Measurements from ENCODE around the gene EIF4G3. TPM values are rescaled to one million over a fixed set of nuclear protein-coding genes. Genes with fewer than 3 reads are reported as not detected.

EIF4G3 gene
- total and polyA plus RNA-seq, 2 donors: 25.6 to 65.7 TPM

DNA sequence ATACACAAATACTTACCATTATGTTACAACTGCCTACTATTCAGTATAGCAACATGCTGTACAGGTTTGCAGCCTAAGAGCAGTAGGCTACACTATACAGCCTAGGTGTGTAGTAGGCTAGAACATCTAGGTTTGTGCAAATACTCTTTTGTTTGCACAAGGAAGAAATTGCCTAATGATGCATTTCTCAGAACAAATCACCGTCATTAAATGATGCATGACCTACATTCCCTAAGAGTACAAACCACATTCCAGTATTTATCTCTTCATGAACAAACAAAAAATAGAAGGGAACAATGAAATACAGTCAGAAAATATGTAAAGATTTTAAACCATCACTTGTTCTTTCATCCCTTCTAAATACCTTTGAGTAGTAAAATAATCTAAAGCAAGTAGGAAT, 279.9 kb downstream of the EIF4G3 start:
- H3K27ac ChIP-seq (ENCODE audit: low read depth): no peak overlapping the region
- no peaks in the 10 kb centered on the region for H3K36me3 ChIP-seq (ENCODE audit: insufficient read depth)
- no peak overlapping the region for H3K4me3 ChIP-seq (ENCODE audit: low read depth, low read length)

DNA sequence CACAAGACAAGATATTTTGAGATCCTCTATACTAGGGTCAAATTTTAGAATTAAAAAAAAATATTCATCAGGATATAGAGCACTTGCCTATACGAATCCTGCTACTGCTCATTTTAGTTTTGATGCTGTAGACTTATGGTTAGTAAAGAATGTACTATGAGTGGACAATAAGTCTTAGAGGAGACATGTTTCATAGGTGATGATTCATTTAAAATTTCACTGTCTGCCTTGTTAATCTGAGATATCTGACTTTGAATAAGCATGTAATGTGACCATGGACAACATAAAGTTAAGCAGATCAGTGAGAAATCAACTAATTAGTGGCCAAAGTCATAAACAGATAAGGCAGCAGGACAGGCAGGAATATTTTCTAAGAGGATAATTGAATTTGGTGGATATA, 282.8 kb downstream of the EIF4G3 start:
- H3K27ac ChIP-seq (ENCODE audit: low read depth): no peak overlapping the region
- no peaks in the 10 kb centered on the region for H3K4me1 ChIP-seq (ENCODE audit: insufficient read depth)
- no peak overlapping the region for H3K4me3 ChIP-seq (ENCODE audit: low read depth, low read length)
- no peak for DNase-seq (ENCODE audit: extremely low spot score)
- no peaks in the 10 kb centered on the region for H3K36me3 ChIP-seq (ENCODE audit: insufficient read depth)
- 94% methylated on average over 1 of the region's 1 CpG for WGBS

More for the DNA sequence above, 279.9 kb downstream of the EIF4G3 start:
- DNase-seq (ENCODE audit: extremely low spot score): no peak
- no peaks in the 10 kb centered on the region for H3K4me1 ChIP-seq (ENCODE audit: insufficient read depth)
- 48% methylated on average over 1 of the region's 1 CpG for WGBS

DNA sequence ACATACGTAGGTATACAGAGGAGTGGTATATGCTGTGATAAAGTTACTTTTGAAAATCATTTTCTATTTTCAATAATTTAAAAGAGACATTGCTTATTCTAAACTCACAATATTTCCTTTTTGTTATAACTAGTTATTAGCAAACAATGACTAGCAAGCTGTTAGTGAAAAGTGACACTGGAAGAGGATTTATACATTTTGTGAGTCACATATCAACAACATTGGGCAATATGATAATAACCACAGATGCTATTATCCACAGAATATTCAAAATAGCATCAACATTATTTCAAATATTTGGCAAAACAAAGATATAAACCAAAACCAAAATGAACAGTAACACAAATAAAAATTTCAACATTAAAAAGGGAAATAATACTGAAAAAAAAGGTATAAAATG, 285.6 kb downstream of the EIF4G3 start:
- no peak for DNase-seq (ENCODE audit: extremely low spot score)
- H3K4me3 ChIP-seq (ENCODE audit: low read depth, low read length): no peak overlapping the region
- 91% methylated on average over 1 of the region's 1 CpG for WGBS

GRCh38 chr1:20887246-20887645, 289.5 kb downstream of the EIF4G3 start:
- no peak for DNase-seq (ENCODE audit: extremely low spot score)
- Histone ChIP-seq H3K4me3 (ENCODE audit: low read depth, low read length) (no peak overlapping the region), H3K4me1 (ENCODE audit: insufficient read depth) (no peaks in the 10 kb centered on the region), H3K27ac (ENCODE audit: low read depth) (no peak overlapping the region), H3K36me3 (ENCODE audit: insufficient read depth) (peaks cover 1% of the 10 kb centered on the region)
- 97% methylated on average over 2 of the region's 2 CpGs for WGBS

More for the DNA sequence above, 285.6 kb downstream of the EIF4G3 start:
- Histone ChIP-seq H3K27ac (ENCODE audit: low read depth) (no peak overlapping the region), H3K36me3 (ENCODE audit: insufficient read depth) (no peaks in the 10 kb centered on the region), H3K4me1 (ENCODE audit: insufficient read depth) (no peaks in the 10 kb centered on the region)

- Histone ChIP-seq H3K4me3 (ENCODE audit: low read depth, low read length) (no peak overlapping the region), H3K4me1 (ENCODE audit: insufficient read depth) (no peaks in the 10 kb centered on the region), H3K36me3 (ENCODE audit: insufficient read depth) (peaks cover 1% of the 10 kb centered on the region), H3K27ac (ENCODE audit: low read depth) (no peak overlapping the region)
- WGBS: 46% methylated on average over 3 of the region's 3 CpGs
- no peak for DNase-seq (ENCODE audit: extremely low spot score)
Observed at GRCh38 chr1:20885121-20885520, 291.6 kb downstream of the EIF4G3 start.

- no peak for DNase-seq (ENCODE audit: extremely low spot score)
- no peak overlapping the region for H3K27ac ChIP-seq (ENCODE audit: low read depth)
- WGBS: 78% methylated on average over 3 of the region's 3 CpGs
- H3K36me3 ChIP-seq (ENCODE audit: insufficient read depth): peaks cover 1% of the 10 kb centered on the region
- H3K4me3 ChIP-seq (ENCODE audit: low read depth, low read length): no peak overlapping the region
- H3K4me1 ChIP-seq (ENCODE audit: insufficient read depth): no peaks in the 10 kb centered on the region
Observed at GRCh38 chr1:20884513-20884912, 292.2 kb downstream of the EIF4G3 start.

- H3K4me1 ChIP-seq (ENCODE audit: insufficient read depth): no peaks in the 10 kb centered on the region
- H3K4me3 ChIP-seq (ENCODE audit: low read depth, low read length): no peak overlapping the region
- peaks cover 3% of the 10 kb centered on the region for H3K36me3 ChIP-seq (ENCODE audit: insufficient read depth)
- H3K27ac ChIP-seq (ENCODE audit: low read depth): no peak overlapping the region
- no peak for DNase-seq (ENCODE audit: extremely low spot score)
- 77% methylated on average over 3 of the region's 3 CpGs for WGBS
Observed at GRCh38 chr1:20883766-20884165, 292.9 kb downstream of the EIF4G3 start.

DNA sequence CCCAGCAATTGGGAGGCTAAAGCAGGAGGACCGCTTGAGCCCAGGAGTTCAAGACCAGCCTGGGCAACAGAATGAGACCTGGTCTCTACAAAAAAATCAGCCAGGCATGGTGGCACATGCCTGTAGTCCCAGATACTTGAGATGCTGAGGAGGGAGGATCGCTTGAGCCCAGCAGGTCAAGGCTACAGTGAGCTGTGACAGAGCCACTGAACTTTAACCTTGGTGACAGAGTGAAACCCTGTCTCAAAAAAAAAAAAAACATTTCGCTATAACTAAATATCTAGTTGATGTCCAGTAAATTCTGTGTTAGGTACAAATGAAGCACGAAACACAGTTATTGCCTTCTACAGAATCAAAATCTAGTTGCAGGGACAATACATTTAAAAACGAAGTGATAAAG, 293.9 kb downstream of the EIF4G3 start:
- no peak for DNase-seq (ENCODE audit: extremely low spot score)
- Histone ChIP-seq H3K4me3 (ENCODE audit: low read depth, low read length) (no peak overlapping the region), H3K36me3 (ENCODE audit: insufficient read depth) (peaks cover 3% of the 10 kb centered on the region), H3K4me1 (ENCODE audit: insufficient read depth) (no peaks in the 10 kb centered on the region), H3K27ac (ENCODE audit: low read depth) (no peak overlapping the region)
- 95% methylated on average over 5 of the region's 5 CpGs for WGBS

GRCh38 chr1:20878799-20879198, 297.9 kb downstream of the EIF4G3 start:
- Histone ChIP-seq H3K4me3 (ENCODE audit: low read depth, low read length) (no peak overlapping the region), H3K36me3 (ENCODE audit: insufficient read depth) (peaks cover 3% of the 10 kb centered on the region), H3K4me1 (ENCODE audit: insufficient read depth) (no peaks in the 10 kb centered on the region), H3K27ac (ENCODE audit: low read depth) (no peak overlapping the region)
- 93% methylated on average over 7 of the region's 7 CpGs for WGBS
- no peak for DNase-seq (ENCODE audit: extremely low spot score)

DNA sequence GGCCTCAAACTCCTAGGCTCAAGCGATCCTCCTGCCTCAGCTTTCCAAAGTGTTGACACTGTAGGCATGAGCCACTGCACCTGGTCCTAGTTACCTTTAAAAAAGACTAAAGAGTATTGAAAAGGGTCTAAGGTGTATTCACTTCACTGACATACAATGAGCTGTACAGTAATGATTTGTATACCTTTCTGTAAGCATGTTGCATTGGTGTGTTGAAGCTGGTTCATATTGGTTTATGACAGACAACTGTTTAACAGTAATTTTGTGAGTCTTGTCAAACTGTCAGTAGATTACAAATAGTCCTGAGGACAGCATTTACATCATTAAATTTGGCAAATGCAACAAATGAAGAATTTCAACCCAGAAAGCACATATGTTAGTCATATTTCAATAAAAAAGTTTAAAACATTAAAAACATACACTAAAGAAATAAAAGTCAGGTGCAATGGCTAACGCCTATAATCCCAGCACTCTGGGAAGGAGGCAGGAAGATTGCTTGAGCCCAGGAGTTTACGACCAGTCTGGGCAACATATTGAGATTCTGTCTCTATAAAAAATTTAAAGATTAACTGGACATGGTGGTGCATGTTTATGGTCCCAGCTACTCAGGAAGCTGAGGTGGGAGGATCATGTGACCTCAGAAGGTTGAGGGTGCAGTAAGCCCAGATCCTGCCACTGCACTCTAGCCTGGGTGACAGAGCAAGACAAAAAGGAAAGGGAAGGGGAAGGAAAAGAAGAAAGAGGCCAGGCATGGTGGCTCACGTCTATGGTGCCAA, 301.3 kb downstream of the EIF4G3 start:
- Histone ChIP-seq H3K4me1 (ENCODE audit: insufficient read depth) (no peaks in the 10 kb centered on the region), H3K4me3 (ENCODE audit: low read depth, low read length) (no peak overlapping the region), H3K36me3 (ENCODE audit: insufficient read depth) (peaks cover 2% of the 10 kb centered on the region), H3K27ac (ENCODE audit: low read depth) (no peak overlapping the region)
- 85% methylated on average over 4 of the region's 4 CpGs for WGBS
- DNase-seq (ENCODE audit: extremely low spot score): no peak

- 81% methylated on average over 3 of the region's 3 CpGs for WGBS
- no peaks in the 10 kb centered on the region for H3K36me3 ChIP-seq (ENCODE audit: insufficient read depth)
Observed at GRCh38 chr1:20873311-20873710, 303.4 kb downstream of the EIF4G3 start.

GRCh38 chr1:20871419-20871818, 305.3 kb downstream of the EIF4G3 start:
- WGBS: 40% methylated on average over 1 of the region's 1 CpG
- DNase-seq (ENCODE audit: extremely low spot score): no peak
- Histone ChIP-seq H3K27ac (ENCODE audit: low read depth) (no peak overlapping the region), H3K36me3 (ENCODE audit: insufficient read depth) (no peaks in the 10 kb centered on the region), H3K4me3 (ENCODE audit: low read depth, low read length) (no peak overlapping the region), H3K4me1 (ENCODE audit: insufficient read depth) (no peaks in the 10 kb centered on the region)

More at GRCh38 chr1:20873311-20873710, 303.4 kb downstream of the EIF4G3 start:
- Histone ChIP-seq H3K4me1 (ENCODE audit: insufficient read depth) (no peaks in the 10 kb centered on the region), H3K27ac (ENCODE audit: low read depth) (no peak overlapping the region), H3K4me3 (ENCODE audit: low read depth, low read length) (no peak overlapping the region)
- DNase-seq (ENCODE audit: extremely low spot score): no peak

GRCh38 chr1:20870718-20871117, 306.0 kb downstream of the EIF4G3 start:
- Histone ChIP-seq H3K36me3 (ENCODE audit: insufficient read depth) (no peaks in the 10 kb centered on the region), H3K4me3 (ENCODE audit: low read depth, low read length) (no peak overlapping the region)
- WGBS: 69% methylated on average over 1 of the region's 1 CpG

DNA sequence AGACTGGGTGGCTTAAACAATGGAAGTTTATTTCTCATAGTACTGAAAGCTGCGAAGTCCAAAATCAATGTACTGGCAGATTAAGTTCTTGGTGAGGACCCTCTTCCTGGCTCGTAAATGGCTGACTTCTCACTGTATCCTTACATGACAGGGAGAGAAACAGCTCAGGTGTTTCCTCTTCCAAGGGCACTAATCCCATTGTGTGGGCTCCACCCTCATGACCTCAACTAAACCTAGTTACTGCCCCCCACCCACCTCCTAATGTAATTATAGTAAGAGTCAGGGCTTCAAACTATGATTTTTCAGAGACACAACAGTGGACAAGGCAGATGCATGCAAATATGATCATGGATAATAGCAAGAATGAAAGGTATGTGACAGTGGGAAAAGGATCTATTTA, 308.4 kb downstream of the EIF4G3 start:
- DNase-seq (ENCODE audit: extremely low spot score): no peak
- Histone ChIP-seq H3K27ac (ENCODE audit: low read depth) (no peak overlapping the region), H3K4me3 (ENCODE audit: low read depth, low read length) (no peak overlapping the region), H3K4me1 (ENCODE audit: insufficient read depth) (no peaks in the 10 kb centered on the region), H3K36me3 (ENCODE audit: insufficient read depth) (peaks cover 2% of the 10 kb centered on the region)
- 97% methylated on average over 2 of the region's 2 CpGs for WGBS

More at GRCh38 chr1:20870718-20871117, 306.0 kb downstream of the EIF4G3 start:
- no peak for DNase-seq (ENCODE audit: extremely low spot score)
- Histone ChIP-seq H3K27ac (ENCODE audit: low read depth) (no peak overlapping the region), H3K4me1 (ENCODE audit: insufficient read depth) (no peaks in the 10 kb centered on the region)

All from urinary bladder (tissue), 4 donors.